Ishikawa (cell line): ENCODE results near the gene KRTAP5-5.

ENCODE experiments used
- CEBPB ChIP-seq: IDR thresholded peaks from 2 replicates; pipeline ENCODE4 v1.6.1; 2012
- CREB1 ChIP-seq: IDR thresholded peaks from 2 replicates; pipeline ENCODE4 v1.6.1; 2012; ENCODE audit warnings: low read depth
- EGR1 ChIP-seq: IDR thresholded peaks from 2 replicates; pipeline ENCODE4 v1.6.1; 2012
- EP300 ChIP-seq: IDR thresholded peaks from 2 replicates; pipeline ENCODE4 v1.6.1; 2012; ENCODE audit warnings: borderline replicate concordance
- FOXM1 ChIP-seq: IDR thresholded peaks from 2 replicates; pipeline ENCODE4 v1.6.1; 2012; ENCODE audit warnings: low read depth, borderline replicate concordance
- MAX ChIP-seq: IDR thresholded peaks from 2 replicates; pipeline ENCODE4 v1.6.1; 2012
- NFIC ChIP-seq: IDR thresholded peaks from 2 replicates; pipeline ENCODE4 v1.6.1; 2012
- RAD21 ChIP-seq: IDR thresholded peaks from 2 replicates; pipeline ENCODE4 v1.6.1; 2012; ENCODE audit warnings: low read depth
- TAF1 ChIP-seq: IDR thresholded peaks from 2 replicates; pipeline ENCODE4 v1.6.1; 2012; ENCODE audit warnings: low read depth, mild to moderate bottlenecking
- TCF12 ChIP-seq: IDR thresholded peaks from 2 replicates; pipeline ENCODE4 v1.6.1; 2012; ENCODE audit warnings: low read depth
- TEAD4 ChIP-seq: IDR thresholded peaks from 2 replicates; pipeline ENCODE4 v1.6.1; 2012
- USF1 ChIP-seq: IDR thresholded peaks from 2 replicates; pipeline ENCODE4 v1.6.1; 2012
- YY1 ChIP-seq: IDR thresholded peaks from 2 replicates; pipeline ENCODE4 v1.6.1; 2012; ENCODE audit warnings: low read depth
- ZBTB7A ChIP-seq: IDR thresholded peaks from 2 replicates; pipeline ENCODE4 v1.6.1; 2012; ENCODE audit warnings: low read depth
- TF ChIP-seq, protein P1 (sequence below): IDR thresholded peaks from 2 replicates; pipeline ENCODE4 v1.6.1; 2012; ENCODE audit warnings: low read depth, mild to moderate bottlenecking

The KRTAP5-5 gene

DNA sequence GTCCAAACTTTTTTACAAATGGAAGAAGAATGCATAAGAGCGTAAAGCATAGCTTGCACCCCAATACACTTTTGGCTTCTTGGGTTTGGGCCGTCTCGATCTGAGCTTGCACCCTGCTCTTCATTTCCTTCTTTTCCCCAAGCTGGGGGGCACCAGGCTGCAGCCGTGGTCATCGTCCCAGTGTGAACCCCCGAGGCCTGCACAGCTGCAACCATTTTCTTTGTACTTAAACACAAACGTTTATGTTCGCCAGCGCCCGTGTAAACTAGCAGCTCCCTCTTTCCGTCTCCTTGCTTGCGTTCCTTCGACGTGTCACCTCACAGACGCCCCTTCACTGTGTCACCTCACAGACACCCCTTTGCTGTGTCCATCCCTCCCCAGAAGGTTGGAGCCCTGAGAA lies 10.1 kb downstream of the KRTAP5-5 start:
- TF ChIP-seq TEAD4, result no peak
- TF ChIP-seq USF1, result no peak
- no peak for TF ChIP-seq YY1
- no peak for TF ChIP-seq EGR1
- no peak for TF ChIP-seq CREB1
- TF ChIP-seq TAF1, result no peak
- TF ChIP-seq EP300, result no peak
- no peak for TF ChIP-seq MAX

DNA sequence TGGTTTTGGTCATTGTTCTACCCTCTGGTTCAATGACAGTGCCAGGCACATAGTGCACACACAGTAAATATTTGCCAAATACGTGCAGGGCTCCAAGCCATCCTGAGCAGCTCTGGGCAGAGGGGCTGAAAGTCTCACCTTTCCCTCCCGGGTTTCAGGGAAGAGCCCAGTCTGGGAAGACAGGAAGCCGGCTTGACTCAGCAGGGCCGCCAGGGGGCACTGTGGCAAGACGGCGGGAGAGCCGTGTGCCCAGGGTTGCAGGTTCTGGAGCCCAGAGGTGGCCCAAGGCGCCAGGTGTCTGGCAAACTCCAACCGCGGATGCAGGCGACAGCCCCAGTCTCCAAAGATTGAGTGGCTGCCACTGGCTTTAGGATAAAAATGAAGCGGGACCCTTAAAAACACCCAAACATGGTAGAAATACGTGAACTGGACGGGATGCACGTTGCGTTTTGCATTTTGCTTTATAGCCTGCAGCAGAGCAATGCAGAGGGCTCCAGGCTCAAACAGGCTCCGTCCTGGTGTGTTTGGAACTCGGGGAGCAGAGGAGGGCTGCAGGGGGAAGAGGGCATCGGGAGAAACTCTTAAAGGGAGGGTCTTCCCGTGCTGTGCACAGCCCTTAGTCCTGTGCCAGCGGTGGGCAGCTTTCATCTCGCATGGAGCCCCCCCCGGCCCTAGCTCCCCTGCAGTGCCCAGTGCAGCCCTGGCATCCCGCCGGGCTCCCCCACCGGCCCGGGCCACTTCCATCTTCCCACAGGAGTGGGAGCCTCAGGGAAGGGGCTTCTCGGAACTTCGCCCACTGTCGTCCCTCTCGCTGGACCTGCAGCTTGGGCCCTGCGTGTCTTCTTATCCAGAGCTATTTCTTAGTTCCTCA lies 10.7 kb downstream of the KRTAP5-5 start:
- TF ChIP-seq RAD21 (peak; percentile 26; the same call in 1 of the 2 replicates), EP300 (no peak)

- no peak for TF ChIP-seq YY1
- TF ChIP-seq ZBTB7A, result no peak
- TF ChIP-seq CREB1, result no peak
- TF ChIP-seq, protein P1, sequence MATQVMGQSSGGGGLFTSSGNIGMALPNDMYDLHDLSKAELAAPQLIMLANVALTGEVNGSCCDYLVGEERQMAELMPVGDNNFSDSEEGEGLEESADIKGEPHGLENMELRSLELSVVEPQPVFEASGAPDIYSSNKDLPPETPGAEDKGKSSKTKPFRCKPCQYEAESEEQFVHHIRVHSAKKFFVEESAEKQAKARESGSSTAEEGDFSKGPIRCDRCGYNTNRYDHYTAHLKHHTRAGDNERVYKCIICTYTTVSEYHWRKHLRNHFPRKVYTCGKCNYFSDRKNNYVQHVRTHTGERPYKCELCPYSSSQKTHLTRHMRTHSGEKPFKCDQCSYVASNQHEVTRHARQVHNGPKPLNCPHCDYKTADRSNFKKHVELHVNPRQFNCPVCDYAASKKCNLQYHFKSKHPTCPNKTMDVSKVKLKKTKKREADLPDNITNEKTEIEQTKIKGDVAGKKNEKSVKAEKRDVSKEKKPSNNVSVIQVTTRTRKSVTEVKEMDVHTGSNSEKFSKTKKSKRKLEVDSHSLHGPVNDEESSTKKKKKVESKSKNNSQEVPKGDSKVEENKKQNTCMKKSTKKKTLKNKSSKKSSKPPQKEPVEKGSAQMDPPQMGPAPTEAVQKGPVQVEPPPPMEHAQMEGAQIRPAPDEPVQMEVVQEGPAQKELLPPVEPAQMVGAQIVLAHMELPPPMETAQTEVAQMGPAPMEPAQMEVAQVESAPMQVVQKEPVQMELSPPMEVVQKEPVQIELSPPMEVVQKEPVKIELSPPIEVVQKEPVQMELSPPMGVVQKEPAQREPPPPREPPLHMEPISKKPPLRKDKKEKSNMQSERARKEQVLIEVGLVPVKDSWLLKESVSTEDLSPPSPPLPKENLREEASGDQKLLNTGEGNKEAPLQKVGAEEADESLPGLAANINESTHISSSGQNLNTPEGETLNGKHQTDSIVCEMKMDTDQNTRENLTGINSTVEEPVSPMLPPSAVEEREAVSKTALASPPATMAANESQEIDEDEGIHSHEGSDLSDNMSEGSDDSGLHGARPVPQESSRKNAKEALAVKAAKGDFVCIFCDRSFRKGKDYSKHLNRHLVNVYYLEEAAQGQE, result no peak
- no peak for TF ChIP-seq RAD21
- TF ChIP-seq EGR1, result no peak
- no peak for TF ChIP-seq EP300
- no peak for TF ChIP-seq CEBPB
- no peak for TF ChIP-seq USF1
- no peak for TF ChIP-seq TAF1
- TF ChIP-seq NFIC, result no peak
- TF ChIP-seq TCF12, result no peak
- TF ChIP-seq FOXM1, result no peak
- TF ChIP-seq MAX, result no peak
- no peak for TF ChIP-seq TEAD4
Measured at GRCh38 chr11:1641096-1641495, 11.5 kb downstream of the KRTAP5-5 start.

GRCh38 chr11:1642288-1643145 lies 12.9 kb downstream of the KRTAP5-5 start:
- no peak for TF ChIP-seq TAF1
- no peak for TF ChIP-seq ZBTB7A
- no peak for TF ChIP-seq USF1
- TF ChIP-seq YY1, result no peak
- no peak for TF ChIP-seq CREB1
- no peak for TF ChIP-seq FOXM1
- TF ChIP-seq EGR1, result no peak
- no peak for TF ChIP-seq TCF12
- TF ChIP-seq RAD21, result no peak
- no peak for TF ChIP-seq CEBPB
- no peak for TF ChIP-seq TEAD4
- no peak for TF ChIP-seq NFIC
- no peak for TF ChIP-seq MAX
- TF ChIP-seq, protein P1, result no peak
- no peak for TF ChIP-seq EP300
